ENCODE data around the gene PLCH1. TPM values are rescaled to one million over a fixed set of nuclear protein-coding genes. Genes with fewer than 3 reads are reported as not detected.

The PLCH1 gene
- total and polyA plus RNA-seq, 2 of the 8 experiments (the other 6 are each of a cell fraction or from before 2014, with no cell fraction given) = 5.8 to 17.2 TPM

- Histone ChIP-seq H3K36me3 (ENCODE audit: control insufficient read depth in 2 of 4, insufficient read depth in 4 of 4, low read length in 3 of 4) (no peaks in the 10 kb centered on the region), H2BK120ac (replicated peaks; ENCODE audit: low read depth, low read length) (peak overlapping the region; percentile 25), H3K18ac (ENCODE audit: extremely low read depth, low read length) (peak overlapping the region; percentile 52; the same call in 1 of the 2 replicates), H3K4me3 (ENCODE audit: extremely low read depth in 1 of 4, insufficient read depth in 2 of 4, low read depth in 3 of 4, low read length in 4 of 4) (no peak overlapping the region), H2BK15ac (ENCODE audit: low read length) (no peak overlapping the region), H4K20me1 (replicated peaks in 1 of 2; ENCODE audit: control insufficient read depth in 1 of 2, insufficient read depth in 2 of 2, low read length in 2 of 2) (no peaks in the 10 kb centered on the region), H2BK12ac (ENCODE audit: low read depth, low read length) (peak overlapping the region; percentile 78; the same call in 1 of the 2 replicates), H3K56ac (replicated peaks; ENCODE audit: insufficient read length, low read depth, low read length) (no peak overlapping the region), H3K27me3 (replicated peaks in 1 of 4; ENCODE audit: control insufficient read depth in 3 of 4, extremely low read depth in 1 of 4, insufficient read depth in 3 of 4, low read length in 3 of 4) (peaks cover 0 to 10% (median 6%) of the 10 kb centered on the region in 4 experiments; a peak in 5 of 7 replicates), H3K9ac (replicated peaks in 1 of 4; ENCODE audit: extremely low read depth in 1 of 4, low read depth in 3 of 4, low read length in 3 of 4) (no peak overlapping the region), H4K91ac (replicated peaks; ENCODE audit: insufficient read length, low read length) (no peak overlapping the region), H2BK5ac (ENCODE audit: low read depth, low read length) (peak overlapping the region; percentile 64; the same call in 1 of the 2 replicates), H2AK5ac (ENCODE audit: low read depth, low read length) (no peak overlapping the region), H3K27ac (ENCODE audit: low read depth, low read length) (no peak overlapping the region), H3K14ac (ENCODE audit: insufficient read length) (no peak overlapping the region), H3K4ac (replicated peaks; ENCODE audit: insufficient read length, low read depth, low read length) (no peak overlapping the region), H2BK20ac (ENCODE audit: low read length) (peak overlapping the region; percentile 87), H3K23me2 (ENCODE audit: low read depth, low read length) (no peaks in the 10 kb centered on the region; the same call in 1 of the 2 replicates), H3K4me2 (ENCODE audit: insufficient read depth in 1 of 2, low read depth in 2 of 2, low read length in 2 of 2) (no peak overlapping the region), H3K23ac (ENCODE audit: insufficient read length) (no peak overlapping the region), H3K9me3 (ENCODE audit: insufficient read depth in 2 of 2, low read depth in 1 of 2, low read length in 1 of 2) (no peaks in the 10 kb centered on the region), H4K5ac (ENCODE audit: insufficient read length, low read depth, low read length) (no peak overlapping the region), H4K8ac (ENCODE audit: extremely low read depth, insufficient read depth, low read length) (no peak overlapping the region; the same call in 1 of the 2 replicates), H3K79me2 (ENCODE audit: control insufficient read depth in 1 of 2, insufficient read depth in 2 of 2, low read length in 2 of 2) (no peaks in the 10 kb centered on the region), H3K4me1 (replicated peaks in 1 of 4; ENCODE audit: control insufficient read depth in 3 of 4, insufficient read depth in 4 of 4, low read length in 3 of 4) (peaks cover 3 to 13% (median 7%) of the 10 kb centered on the region in 4 experiments), H3K79me1 (ENCODE audit: low read depth, low read length) (no peaks in the 10 kb centered on the region), H2AFZ (ENCODE audit: low read length) (no peak overlapping the region)
- ChIA-PET POLR2A (ENCODE audit: partially characterized antibody) (no interaction called here), CTCF (ENCODE audit: partially characterized antibody) (interaction anchor here (0.6 to 2.4 kb wide), 15 partner anchors 10 to 626 kb away, joined by 3 to 23 read pairs (median 3); no protein-coding TSS in a partner anchor)
- 61% methylated on average over 7 of the region's 7 CpGs; no CpG with 5 or more reads in 1 of the 2 experiments for WGBS, 2 experiments (ENCODE audit: extremely low coverage in 1 of 2, insufficient coverage in 1 of 2, insufficient read length in 1 of 2, insufficient replicate concordance in 2 of 2, low coverage in 1 of 2, low lambda C conversion rate in 2 of 2, missing lambda C conversion rate in 1 of 2)
- DNase-seq (ENCODE audit: low read depth in 1 of 2, low spot score in 2 of 2) (peak in 1 of 2 experiments; percentile 58), FAIRE-seq (no peak)
- no peak for TF ChIP-seq YY1 (IDR thresholded peaks at IDR 0.05; ENCODE audit: low read depth, low read length)
- TF ChIP-seq CHD1 (IDR thresholded peaks at IDR 0.05; ENCODE audit: low read depth, low read length) = no peak
- TF ChIP-seq JUN (IDR thresholded peaks at IDR 0.05; ENCODE audit: low read depth, low read length) = no peak
- TF ChIP-seq POLR2A (IDR thresholded peaks at IDR 0.05; ENCODE audit: control extremely low read depth in 1 of 2, low read depth in 2 of 2, low read length in 2 of 2) = no peak
- TF ChIP-seq SIN3A (conservative IDR thresholded peaks at IDR 0.05 in 1 of 2, IDR thresholded peaks at IDR 0.05 in 1 of 2; ENCODE audit: low read depth in 1 of 2, low read length in 2 of 2) = no peak
- peak in 1 of 2 experiments; percentile 98; a peak in 1 of 3 replicates for TF ChIP-seq EP300 (IDR thresholded peaks at IDR 0.05; ENCODE audit: borderline replicate concordance in 1 of 2, low read depth in 2 of 2, low read length in 2 of 2)
- no peak for TF ChIP-seq ATF2 (IDR thresholded peaks at IDR 0.05; ENCODE audit: low read length)
- no peak for TF ChIP-seq TAF7 (optimal IDR thresholded peaks at IDR 0.05; ENCODE audit: borderline replicate concordance, low read depth, low read length)
- peak; percentile 58 for TF ChIP-seq JUND (IDR thresholded peaks at IDR 0.05; ENCODE audit: low read length)
- no peak for TF ChIP-seq GTF2F1 (IDR thresholded peaks at IDR 0.05; ENCODE audit: borderline replicate concordance, low read depth, low read length)
Measured at GRCh38 chr3:155356594-155357370, 388.1 kb downstream of the PLCH1 start.

All from H1 (cell line).